GM21576 (cell line): ENCODE data around the gene CENPA.
"Not testable (repeated sequence)": the region's sequence is repeated elsewhere in the genome, so short reads cannot be mapped to it uniquely, and the experiment has no call there.

Experiments used
- ATAC-seq: cut with Tn5 transposase; IDR thresholded peaks from one replicate; pipeline ENCODE4 v1.9.1; 2021; ENCODE audit warnings: mild to moderate bottlenecking, moderate library complexity; ENCODE audit not compliant: unreplicated experiment

CENPA gene

GRCh38 chr2:26785431-26786206 lies at the start of gene CENPA:
TSS of gene CENPA (plus strand) at chr2:26786056. CDS start at chr2:26786197, 141 bp downstream.
- peak; percentile 98 for ATAC-seq

DNA sequence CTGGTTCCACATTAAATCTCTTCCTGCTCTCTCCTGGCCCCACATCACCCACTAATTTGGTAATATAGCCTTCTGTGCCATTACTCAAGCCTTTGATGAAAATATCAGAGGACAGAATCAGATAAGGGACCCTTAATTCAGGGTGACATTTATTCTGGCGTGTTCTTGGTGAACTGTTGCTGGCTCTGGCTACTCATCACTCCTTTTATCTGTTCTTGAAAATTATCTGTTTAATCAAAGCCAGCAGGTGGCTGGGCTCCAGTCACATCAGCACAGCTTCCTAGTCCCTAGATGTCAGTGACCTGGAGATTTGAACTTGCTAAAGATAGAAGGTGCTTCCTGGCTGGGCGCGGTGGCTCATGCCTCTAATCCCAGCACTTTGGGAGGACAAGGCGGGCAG lies 48.6 kb upstream of the CENPA start:
- ATAC-seq = no peak

DNA sequence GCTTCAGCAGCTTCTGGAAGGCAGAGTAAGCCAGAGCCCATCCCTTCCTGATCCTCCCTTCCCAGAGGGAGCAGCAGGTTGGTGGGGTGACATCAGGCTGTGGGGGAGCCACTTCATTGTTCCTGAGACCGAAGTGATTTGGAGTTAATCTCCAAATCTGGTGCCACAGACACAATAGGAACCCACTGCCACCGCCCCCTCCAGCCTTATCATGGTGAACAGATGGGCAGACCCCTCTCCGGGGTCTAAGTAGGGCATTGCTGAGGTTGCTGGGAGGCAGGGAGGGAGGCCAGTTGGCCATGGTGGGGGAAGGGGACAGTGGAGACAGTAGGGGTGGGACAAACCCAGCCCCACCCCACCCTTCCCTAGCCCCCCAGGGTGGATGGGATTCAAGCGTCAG lies 47.4 kb upstream of the CENPA start:
- no peak for ATAC-seq

- no peak for ATAC-seq
These were observed 46.3 kb upstream of the CENPA start for GRCh38 chr2:26739514-26739913.

GRCh38 chr2:26740346-26740745 lies 45.5 kb upstream of the CENPA start:
- ATAC-seq = no peak

DNA sequence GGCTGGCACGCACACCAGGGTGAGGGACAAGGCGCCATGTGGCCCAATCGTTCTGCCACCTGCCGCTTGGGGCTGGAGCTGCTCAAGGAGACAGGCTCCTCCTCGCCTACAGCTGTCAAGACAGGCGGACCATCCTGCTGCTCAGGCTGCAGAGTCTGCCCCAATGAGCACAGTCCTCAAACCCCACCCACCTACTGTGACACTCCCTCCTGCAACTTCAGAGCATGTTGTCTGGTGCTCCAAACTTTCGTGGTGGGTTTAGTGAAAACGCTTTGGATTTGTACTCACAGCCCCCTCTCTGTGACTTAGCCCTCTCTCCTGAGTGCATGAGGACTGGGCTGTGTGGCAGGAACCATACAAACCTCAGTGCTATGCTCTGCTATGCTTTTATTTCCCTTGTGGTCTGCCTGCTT lies 45.0 kb upstream of the CENPA start:
- ATAC-seq = no peak

GRCh38 chr2:26742048-26742770 lies 43.6 kb upstream of the CENPA start:
- no peak for ATAC-seq

DNA sequence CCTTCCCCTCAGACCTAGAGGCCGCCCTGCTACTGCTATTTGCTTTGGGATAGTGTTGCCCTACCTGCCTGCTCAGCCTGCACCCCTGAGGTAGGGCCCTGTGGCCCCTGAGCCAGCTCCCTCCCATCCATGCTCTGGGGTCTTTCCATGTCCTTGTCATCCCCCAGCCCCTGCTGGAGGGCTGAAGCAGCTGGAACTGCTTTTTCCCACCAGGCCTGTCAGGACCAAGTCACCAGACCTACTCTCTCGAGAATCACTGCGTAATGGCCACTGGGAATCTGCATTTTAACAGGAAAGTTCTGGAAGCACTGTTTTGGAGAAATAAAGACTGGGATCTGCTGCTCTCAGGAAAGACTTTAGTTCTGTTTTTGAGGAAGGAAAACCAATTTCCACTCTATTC lies 42.0 kb upstream of the CENPA start:
- no peak for ATAC-seq

DNA sequence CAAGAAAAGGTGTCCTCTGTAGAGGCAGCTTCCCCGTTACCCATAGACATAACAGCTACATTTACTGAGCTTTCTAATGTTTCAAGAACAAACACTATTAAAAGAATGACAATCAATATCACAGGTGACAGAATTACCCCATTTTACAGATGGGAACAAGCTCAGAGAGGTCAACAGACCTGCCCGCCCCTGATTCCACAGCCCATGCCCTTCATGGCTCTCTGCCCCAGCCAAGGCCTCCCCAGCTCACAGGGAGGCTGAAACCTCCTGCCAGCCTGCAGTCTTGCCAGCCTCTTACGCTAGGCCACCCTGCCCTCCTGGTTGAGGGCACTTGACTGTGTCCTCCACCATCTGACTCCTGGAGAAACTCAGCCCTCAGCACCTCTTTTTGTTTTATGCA lies 40.9 kb upstream of the CENPA start:
- no peak for ATAC-seq

GRCh38 chr2:26745609-26746327 lies 40.1 kb upstream of the CENPA start:
- ATAC-seq = peak; percentile 59

DNA sequence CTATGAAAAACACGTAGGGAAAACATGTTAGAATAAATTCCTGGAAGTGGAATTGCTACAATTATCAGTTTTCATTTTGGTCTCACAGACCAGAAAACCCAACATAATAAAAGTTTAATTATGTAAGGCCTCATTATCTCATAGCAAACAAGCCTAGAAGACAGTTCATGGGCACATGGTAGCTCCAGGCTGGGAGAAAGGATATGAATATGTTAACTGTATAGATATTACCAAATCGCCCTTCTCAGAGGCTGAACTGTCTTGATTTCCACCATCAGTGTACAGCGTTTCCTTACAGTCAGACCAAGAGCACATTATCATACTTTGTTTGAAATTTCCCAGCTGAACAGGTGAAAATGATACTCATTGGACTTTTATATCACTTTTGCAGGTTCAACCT lies 38.9 kb upstream of the CENPA start:
- ATAC-seq = no peak

GRCh38 chr2:26749787-26750420 lies 36.0 kb upstream of the CENPA start:
- not testable (repeated sequence) for ATAC-seq

DNA sequence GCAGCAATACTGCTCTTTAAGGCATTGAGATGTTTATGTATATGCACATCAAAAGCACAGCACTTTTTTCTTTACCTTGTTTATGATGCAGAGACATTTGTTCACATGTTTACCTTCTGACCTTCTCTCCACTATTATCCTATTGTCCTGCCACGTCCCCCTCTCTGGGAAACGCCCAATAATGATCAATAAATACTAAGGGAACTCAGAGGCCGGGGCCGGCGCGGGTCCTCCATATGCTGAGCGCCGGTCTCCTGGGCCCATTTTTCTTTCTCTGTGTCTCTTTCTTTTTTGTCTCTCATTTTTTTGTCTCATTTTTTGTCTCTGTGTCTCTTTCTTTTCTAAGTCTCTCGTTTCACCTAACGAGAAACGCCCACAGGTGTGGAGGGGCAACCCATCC lies 35.4 kb upstream of the CENPA start:
- ATAC-seq = not testable (repeated sequence)

DNA sequence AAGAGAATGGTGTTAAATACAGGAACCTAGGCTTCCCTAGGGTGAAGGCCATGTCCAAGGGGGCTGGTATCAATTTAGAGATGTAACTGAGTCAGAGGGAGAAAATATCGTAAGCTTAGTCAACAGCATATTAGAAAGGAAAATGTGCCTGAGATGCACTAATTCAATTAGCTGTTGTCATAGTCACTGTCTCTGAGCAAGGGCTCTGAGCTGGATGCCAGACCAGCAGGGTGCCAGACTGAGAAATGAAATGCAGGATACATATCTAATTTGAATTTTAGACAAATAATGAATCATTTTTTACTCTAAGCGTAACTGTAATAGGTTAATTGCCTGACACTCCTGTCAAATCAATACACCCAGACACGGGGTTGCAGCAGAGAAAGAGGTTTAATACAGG lies 33.2 kb upstream of the CENPA start:
- no peak for ATAC-seq

DNA sequence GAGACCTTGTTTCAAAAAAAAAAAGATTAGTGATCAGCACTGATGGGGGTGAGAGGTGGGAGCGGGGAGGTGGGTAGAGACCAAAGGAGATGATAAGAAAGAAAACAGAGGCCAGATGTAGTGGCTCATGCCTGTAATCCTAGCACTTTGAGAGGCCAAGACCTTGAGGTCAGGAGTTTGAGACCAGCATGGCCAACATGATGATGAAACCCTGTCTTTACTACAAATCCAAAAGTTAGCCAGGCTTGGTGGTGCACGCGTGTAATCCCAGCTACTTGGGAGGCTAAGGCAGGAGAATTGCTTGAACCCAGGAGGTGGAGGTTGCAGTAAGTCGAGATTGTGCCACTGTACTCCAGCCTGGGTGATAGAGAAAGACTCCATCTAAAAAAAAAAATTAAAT lies 31.3 kb upstream of the CENPA start:
- ATAC-seq = no peak

DNA sequence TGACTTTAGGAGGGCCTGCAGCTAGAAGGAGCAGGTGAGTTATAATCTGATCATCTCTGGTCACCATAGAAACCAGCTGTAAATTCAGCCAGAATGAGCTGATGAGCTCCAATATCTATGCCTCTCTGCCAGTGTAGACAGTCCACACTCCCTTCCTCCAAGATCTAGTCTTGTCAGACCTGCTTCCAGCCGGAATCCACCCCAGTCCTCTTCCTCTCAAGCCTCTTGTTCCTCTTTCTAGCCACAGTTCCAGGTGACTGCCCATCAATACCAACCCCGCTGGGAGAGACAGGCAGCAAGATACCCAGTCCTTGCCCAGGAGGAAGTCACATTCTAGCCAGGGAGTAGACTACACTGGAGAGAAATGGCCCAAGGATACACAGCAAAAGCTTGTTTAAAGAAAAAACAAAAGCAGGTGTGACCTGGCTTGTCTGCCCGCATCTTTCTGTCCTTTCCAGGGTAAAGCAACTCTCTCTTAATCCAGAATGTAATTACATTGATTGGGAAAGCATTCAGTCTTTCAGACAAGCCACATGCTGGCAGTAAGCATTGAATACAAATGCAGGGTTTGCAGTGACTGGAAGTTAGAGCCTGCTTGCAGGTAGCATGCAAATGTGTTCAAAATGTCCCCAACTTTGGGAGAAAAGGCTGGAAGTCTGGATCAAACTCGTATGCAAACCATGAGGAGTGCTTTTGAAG lies 30.7 kb upstream of the CENPA start:
- ATAC-seq = no peak

GRCh38 chr2:26756337-26756736 lies 29.5 kb upstream of the CENPA start:
- ATAC-seq = no peak

GRCh38 chr2:26757873-26758789 lies 27.7 kb upstream of the CENPA start:
- ATAC-seq = no peak

GRCh38 chr2:26758790-26759321 lies 27.0 kb upstream of the CENPA start:
- no peak for ATAC-seq
